Neural crest cell (in vitro differentiated cells): ENCODE measurements around the gene NSUN6. TPM values are rescaled to one million over a fixed set of nuclear protein-coding genes. Genes with fewer than 3 reads are reported as not detected.
A peak's percentile ranks its signal among the peaks of the same experiment; 100 is the strongest.
"Not testable (repeated sequence)": the region's sequence is repeated elsewhere in the genome, so short reads cannot be mapped to it uniquely, and the experiment has no call there.

Experiments used
- DNase-seq: peaks from one replicate; pipeline ENCODE4 v3.0.0; 2021; ENCODE audit warnings: low read depth, mixed read lengths, low spot score
- H3K27ac Mint-ChIP-seq: one replicate; pipeline ENCODE4 v1.8.0; 2021; ENCODE audit warnings: mild to moderate bottlenecking, mixed read lengths; ENCODE audit not compliant: unreplicated experiment
- H3K27me3 Mint-ChIP-seq: 2 replicates; pipeline ENCODE4 v1.8.0; 2021; ENCODE audit warnings: low read depth, mild to moderate bottlenecking, mixed read lengths
- H3K36me3 Mint-ChIP-seq: 2 replicates; pipeline ENCODE4 v1.8.0; 2021; ENCODE audit warnings: low read depth, mild to moderate bottlenecking, mixed read lengths
- H3K4me1 Mint-ChIP-seq: 2 replicates; pipeline ENCODE4 v1.8.0; 2021; ENCODE audit warnings: mixed read lengths
- H3K4me3 Mint-ChIP-seq: one replicate; pipeline ENCODE4 v1.8.0; 2021; ENCODE audit warnings: mild to moderate bottlenecking, mixed read lengths
- H3K9me3 Mint-ChIP-seq: 2 replicates; pipeline ENCODE4 v1.8.0; 2021; ENCODE audit warnings: mixed read lengths
- CTCF ChIP-seq: fragments of 200-600 bp; sonication (generic); conservative IDR thresholded peaks from 2 replicates; pipeline ENCODE4 v1.5.0; 2021; ENCODE audit warnings: antibody characterized with exemption, mild to moderate bottlenecking
- total RNA-seq: library from RNA; stranded (reverse); gene quantifications from 2 replicates; pipeline ENCODE4 v1.2.1, GENCODE V29; 2021

NSUN6 gene
- total RNA-seq, 1 donor from 2014 or later = 18.4 TPM

GRCh38 chr10:18647945-18648344 is 3.4 kb downstream of the NSUN6 start:
- no peak for DNase-seq
- H3K36me3 Mint-ChIP-seq = no peaks in the 10 kb centered on the region
- H3K4me1 Mint-ChIP-seq = peaks cover 42% of the 10 kb centered on the region
- H3K27ac Mint-ChIP-seq = no peak overlapping the region
- H3K9me3 Mint-ChIP-seq = no peaks in the 10 kb centered on the region
- no peaks in the 10 kb centered on the region for H3K27me3 Mint-ChIP-seq
- no peak for TF ChIP-seq CTCF
- H3K4me3 Mint-ChIP-seq = peak overlapping the region; percentile 41

GRCh38 chr10:18647151-18647550 is 4.2 kb downstream of the NSUN6 start:
- H3K27ac Mint-ChIP-seq = no peak overlapping the region
- H3K4me3 Mint-ChIP-seq = no peak overlapping the region
- no peaks in the 10 kb centered on the region for H3K36me3 Mint-ChIP-seq
- no peaks in the 10 kb centered on the region for H3K27me3 Mint-ChIP-seq
- H3K4me1 Mint-ChIP-seq = peaks cover 39% of the 10 kb centered on the region
- H3K9me3 Mint-ChIP-seq = no peaks in the 10 kb centered on the region
- no peak for TF ChIP-seq CTCF
- no peak for DNase-seq

GRCh38 chr10:18639719-18640118 is 11.7 kb downstream of the NSUN6 start:
- H3K36me3 Mint-ChIP-seq, H3K27ac Mint-ChIP-seq, H3K9me3 Mint-ChIP-seq, H3K4me1 Mint-ChIP-seq, DNase-seq, H3K27me3 Mint-ChIP-seq, H3K4me3 Mint-ChIP-seq: not testable (repeated sequence)

- H3K27ac Mint-ChIP-seq, H3K36me3 Mint-ChIP-seq, H3K4me1 Mint-ChIP-seq, DNase-seq, H3K9me3 Mint-ChIP-seq, H3K4me3 Mint-ChIP-seq, H3K27me3 Mint-ChIP-seq: not testable (repeated sequence)
These were observed 14.0 kb downstream of the NSUN6 start for GRCh38 chr10:18637400-18637799.

- Mint-ChIP-seq H3K9me3 (no peaks in the 10 kb centered on the region), H3K36me3 (peaks cover 10% of the 10 kb centered on the region), H3K27me3 (no peaks in the 10 kb centered on the region), H3K4me3 (no peak overlapping the region), H3K4me1 (no peaks in the 10 kb centered on the region), H3K27ac (no peak overlapping the region)
- DNase-seq = no peak
- TF ChIP-seq CTCF = no peak
These were observed 15.4 kb downstream of the NSUN6 start for GRCh38 chr10:18635995-18636394.

- H3K27ac Mint-ChIP-seq, H3K4me1 Mint-ChIP-seq, DNase-seq, H3K9me3 Mint-ChIP-seq, H3K4me3 Mint-ChIP-seq, H3K27me3 Mint-ChIP-seq: not testable (repeated sequence)
- peaks cover 12% of the 10 kb centered on the region for H3K36me3 Mint-ChIP-seq
These were observed 18.9 kb downstream of the NSUN6 start for GRCh38 chr10:18632500-18632899.

- H3K36me3 Mint-ChIP-seq, H3K9me3 Mint-ChIP-seq, H3K27me3 Mint-ChIP-seq, H3K4me1 Mint-ChIP-seq: not testable (repeated sequence)
- Mint-ChIP-seq H3K27ac (peak overlapping the region; percentile 98), H3K4me3 (peak overlapping the region; percentile 94)
- DNase-seq = peak; percentile 77
These were observed 23.9 kb downstream of the NSUN6 start for GRCh38 chr10:18627452-18628018.

- Mint-ChIP-seq H3K9me3 (no peaks in the 10 kb centered on the region), H3K27ac (peak overlapping the region; percentile 78), H3K27me3 (no peaks in the 10 kb centered on the region), H3K36me3 (peaks cover 7% of the 10 kb centered on the region), H3K4me3 (peak overlapping the region; percentile 66), H3K4me1 (peaks cover 8% of the 10 kb centered on the region)
- no peak for TF ChIP-seq CTCF
- DNase-seq = no peak
These were observed 25.5 kb downstream of the NSUN6 start for GRCh38 chr10:18625886-18626285.

- DNase-seq, H3K27ac Mint-ChIP-seq, H3K27me3 Mint-ChIP-seq, H3K9me3 Mint-ChIP-seq, H3K4me1 Mint-ChIP-seq: not testable (repeated sequence)
- Mint-ChIP-seq H3K36me3 (peaks cover 14% of the 10 kb centered on the region), H3K4me3 (peak overlapping the region; percentile 31)
These were observed 27.7 kb downstream of the NSUN6 start for GRCh38 chr10:18623671-18624070.
